Skeletal muscle satellite cell (primary cell): ENCODE data around the gene SPATA25.

Experiments used
- H3K27me3 ChIP-seq: 2 replicates; pipeline ENCODE4 v1.7.0; 2013; ENCODE audit warnings: low read length; ENCODE audit not compliant: control insufficient read depth, insufficient read depth
- H3K36me3 ChIP-seq: 2 replicates; pipeline ENCODE4 v1.7.0; 2013; ENCODE audit warnings: mild to moderate bottlenecking, control low read depth, low read length; ENCODE audit not compliant: insufficient read depth
- H3K4me1 ChIP-seq: 2 replicates; pipeline ENCODE4 v1.7.0; 2013; ENCODE audit warnings: low read length; ENCODE audit not compliant: control insufficient read depth, insufficient read depth
- H3K4me2 ChIP-seq: 2 replicates; pipeline ENCODE4 v1.7.0; 2013; ENCODE audit warnings: mild to moderate bottlenecking, low read length
- H3K4me3 ChIP-seq: 2 replicates; pipeline ENCODE4 v1.7.0; 2013; ENCODE audit warnings: low read length
- H3K9ac ChIP-seq: 2 replicates; pipeline ENCODE4 v1.7.0; 2013; ENCODE audit warnings: mild to moderate bottlenecking, low read depth, low read length, moderate library complexity
- H3K9me3 ChIP-seq: replicated peaks from 2 replicates; pipeline ENCODE4 v1.7.0; 2013; ENCODE audit warnings: mild to moderate bottlenecking, control low read depth, low read length

Gene SPATA25

DNA sequence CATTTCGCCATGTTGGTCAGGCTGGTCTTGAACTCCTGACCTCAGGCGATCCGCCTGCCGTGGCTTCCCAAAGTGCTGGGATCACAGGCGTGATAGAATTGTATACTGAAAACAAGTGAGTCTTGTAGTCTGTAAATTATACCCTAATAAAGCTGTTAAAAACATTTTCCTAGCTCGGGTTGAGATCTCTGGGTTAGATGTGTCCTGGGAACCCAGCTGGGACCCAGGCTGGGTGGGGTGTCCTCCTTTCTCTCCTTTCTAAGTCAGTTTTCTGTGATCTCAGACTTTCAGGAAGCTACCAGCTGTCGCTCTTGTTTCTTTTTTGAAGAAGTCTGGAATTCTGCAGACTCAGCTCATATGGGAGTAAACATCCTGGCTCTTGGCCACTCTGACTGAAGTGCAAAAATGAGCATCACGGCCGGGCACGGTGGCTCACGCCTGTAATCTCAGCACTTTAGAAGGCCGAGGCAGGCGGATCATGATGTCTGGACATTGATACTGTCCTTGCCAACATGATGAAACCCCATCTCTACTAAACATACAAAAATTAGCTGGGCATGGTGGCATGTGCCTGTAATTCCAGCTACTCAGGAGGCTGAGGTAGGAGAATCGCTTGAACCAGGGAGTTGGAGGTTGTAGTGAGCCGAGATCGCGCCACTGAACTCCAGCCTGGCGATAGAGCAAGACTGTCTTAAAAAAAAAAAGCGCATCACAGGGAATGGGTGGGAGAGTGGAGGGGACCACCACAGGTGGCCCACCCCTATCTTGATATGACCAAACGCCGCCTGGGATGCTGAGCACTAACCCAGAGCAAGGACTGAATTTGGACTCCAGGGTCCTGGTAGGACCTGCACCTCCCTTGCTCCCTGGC lies 37.2 kb upstream of the SPATA25 start:
- Histone ChIP-seq H3K27me3 (no peaks in the 10 kb centered on the region), H3K9me3 (no peaks in the 10 kb centered on the region), H3K36me3 (no peaks in the 10 kb centered on the region), H3K9ac (peak overlapping the region; percentile 10), H3K4me2 (peak overlapping the region; percentile 32), H3K4me3 (no peak overlapping the region), H3K4me1 (peaks cover 19% of the 10 kb centered on the region)

DNA sequence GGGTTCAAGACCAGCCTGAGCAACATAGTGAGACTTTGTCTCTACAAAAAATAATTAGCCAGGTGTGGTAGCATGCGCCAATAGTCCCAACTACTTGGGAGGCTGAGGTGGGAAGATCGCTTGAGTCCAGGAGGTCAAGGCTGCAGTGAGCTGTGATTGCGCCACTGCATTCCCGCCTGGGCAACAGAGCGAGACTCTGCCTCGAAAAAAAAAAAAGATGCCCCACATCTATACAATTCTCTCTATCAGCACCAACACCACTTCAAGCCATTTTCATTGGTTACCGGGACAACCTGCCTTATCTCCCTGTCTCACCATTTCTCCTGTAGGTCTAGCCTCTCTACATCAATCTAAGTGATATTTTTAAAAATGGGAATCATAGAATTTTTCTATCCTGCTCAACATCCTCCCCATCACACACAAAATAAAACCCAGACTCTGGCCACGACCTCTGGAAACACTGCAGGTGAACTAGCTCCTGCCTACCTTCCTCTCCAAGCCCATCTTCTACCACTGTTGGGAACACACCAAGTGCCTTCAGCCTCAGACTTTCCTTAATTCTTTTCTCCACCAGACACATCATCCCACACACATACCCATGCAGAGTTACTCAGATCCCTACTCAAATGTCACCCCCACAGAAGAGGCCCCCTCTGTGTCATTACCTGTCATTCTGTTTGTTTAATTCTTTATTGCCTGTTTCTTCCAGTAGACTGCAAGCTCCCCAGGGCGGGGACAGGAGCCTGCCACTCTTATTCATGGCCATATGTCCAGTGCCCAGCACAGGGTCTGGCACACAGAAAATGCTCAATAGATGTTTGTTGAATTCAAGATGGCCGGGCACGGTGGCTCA lies 34.1 kb upstream of the SPATA25 start:
- Histone ChIP-seq H3K4me3 (no peak overlapping the region), H3K9me3 (no peaks in the 10 kb centered on the region), H3K4me1 (peaks cover 33% of the 10 kb centered on the region), H3K4me2 (no peak overlapping the region), H3K9ac (no peak overlapping the region), H3K27me3 (no peaks in the 10 kb centered on the region), H3K36me3 (no peaks in the 10 kb centered on the region)

DNA sequence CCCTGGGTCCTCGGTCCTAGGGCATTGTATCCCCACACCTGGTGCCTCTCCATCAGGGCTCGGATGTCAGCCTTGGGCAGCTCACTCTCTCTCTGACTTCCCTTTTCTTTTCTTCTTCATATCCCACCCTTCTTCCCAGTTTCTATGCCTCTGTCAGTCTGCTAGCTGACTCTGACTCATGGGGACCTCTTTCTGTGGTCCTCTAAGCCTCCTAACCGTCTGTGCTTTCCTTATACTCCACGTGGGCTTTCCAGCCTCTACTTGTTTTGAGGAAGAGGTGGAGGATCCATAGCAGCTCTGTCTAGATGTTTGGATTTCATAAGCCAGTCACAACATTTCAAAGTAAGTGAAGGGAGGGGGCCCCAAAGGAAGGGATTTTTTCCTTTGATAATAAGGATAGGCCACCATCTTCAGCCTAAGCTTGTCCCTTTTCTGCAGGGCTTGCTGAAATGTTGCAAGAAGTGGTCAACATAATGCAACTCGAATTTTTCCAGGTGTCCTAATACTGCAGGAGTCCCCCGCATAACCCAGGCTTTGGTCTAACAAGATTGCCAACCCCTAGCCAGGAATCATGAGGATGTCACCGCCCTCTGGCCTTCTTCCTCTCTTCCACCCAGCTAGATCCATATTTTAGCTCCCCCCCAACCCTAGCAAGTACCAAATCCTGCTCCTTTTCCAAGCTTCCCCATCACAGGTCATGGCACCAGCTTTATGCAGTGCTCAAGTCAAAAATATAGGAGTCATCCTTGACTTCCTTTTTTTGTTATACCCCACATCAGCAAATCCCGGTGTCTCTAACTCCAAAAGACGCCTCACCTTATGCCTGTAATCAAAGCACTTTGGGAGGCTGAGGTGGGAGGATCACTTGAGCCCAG lies 33.3 kb upstream of the SPATA25 start:
- no peak overlapping the region for H3K9ac ChIP-seq
- H3K4me2 ChIP-seq, result peak overlapping the region; percentile 25
- H3K9me3 ChIP-seq, result no peaks in the 10 kb centered on the region
- no peaks in the 10 kb centered on the region for H3K27me3 ChIP-seq
- H3K4me1 ChIP-seq, result peaks cover 33% of the 10 kb centered on the region
- H3K36me3 ChIP-seq, result no peaks in the 10 kb centered on the region
- no peak overlapping the region for H3K4me3 ChIP-seq

DNA sequence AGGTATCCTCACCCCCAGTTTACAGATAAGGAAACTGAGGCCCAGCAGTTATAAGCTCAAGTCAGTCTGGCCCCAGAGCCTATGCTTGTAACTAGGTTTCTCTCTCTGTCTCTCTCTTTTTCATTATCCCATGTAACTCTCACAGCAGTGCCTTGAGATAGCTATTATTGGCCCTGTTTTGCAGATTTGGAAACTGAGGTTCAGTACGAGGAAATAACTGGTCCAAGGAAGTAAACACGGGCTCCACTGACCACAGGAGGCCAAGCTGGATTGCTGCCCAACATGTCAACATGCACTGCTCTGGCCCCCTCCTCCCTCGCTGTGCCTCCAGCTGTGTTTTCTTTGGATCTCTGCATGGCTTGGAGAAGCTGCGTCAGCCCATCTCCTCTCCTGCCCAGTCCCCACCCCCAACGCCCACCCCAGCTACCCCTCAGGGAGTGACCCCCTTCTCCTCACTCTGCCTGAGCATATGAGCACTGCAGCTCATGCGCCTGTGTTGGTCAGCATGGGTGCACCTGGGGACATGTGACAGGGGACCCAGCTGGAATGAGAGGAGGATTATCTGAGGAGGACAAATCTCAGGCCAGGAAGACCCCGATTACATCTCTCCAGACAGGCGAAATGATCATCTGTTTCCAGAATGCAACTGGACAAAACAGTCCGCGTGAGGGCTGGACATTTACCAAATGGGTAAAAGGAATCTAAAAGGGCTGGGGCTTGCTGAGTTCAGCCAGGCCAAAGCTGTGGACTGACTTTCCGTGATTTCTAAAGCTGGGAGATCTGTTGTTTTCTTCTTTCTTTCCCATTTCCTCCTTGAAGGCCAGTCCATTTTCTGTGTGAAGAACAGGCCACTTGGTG lies 32.3 kb upstream of the SPATA25 start:
- H3K4me1 ChIP-seq, result peaks cover 33% of the 10 kb centered on the region
- H3K4me2 ChIP-seq, result peak overlapping the region; percentile 25
- H3K9ac ChIP-seq, result no peak overlapping the region
- no peaks in the 10 kb centered on the region for H3K36me3 ChIP-seq
- H3K27me3 ChIP-seq, result no peaks in the 10 kb centered on the region
- H3K9me3 ChIP-seq, result no peaks in the 10 kb centered on the region
- H3K4me3 ChIP-seq, result no peak overlapping the region

DNA sequence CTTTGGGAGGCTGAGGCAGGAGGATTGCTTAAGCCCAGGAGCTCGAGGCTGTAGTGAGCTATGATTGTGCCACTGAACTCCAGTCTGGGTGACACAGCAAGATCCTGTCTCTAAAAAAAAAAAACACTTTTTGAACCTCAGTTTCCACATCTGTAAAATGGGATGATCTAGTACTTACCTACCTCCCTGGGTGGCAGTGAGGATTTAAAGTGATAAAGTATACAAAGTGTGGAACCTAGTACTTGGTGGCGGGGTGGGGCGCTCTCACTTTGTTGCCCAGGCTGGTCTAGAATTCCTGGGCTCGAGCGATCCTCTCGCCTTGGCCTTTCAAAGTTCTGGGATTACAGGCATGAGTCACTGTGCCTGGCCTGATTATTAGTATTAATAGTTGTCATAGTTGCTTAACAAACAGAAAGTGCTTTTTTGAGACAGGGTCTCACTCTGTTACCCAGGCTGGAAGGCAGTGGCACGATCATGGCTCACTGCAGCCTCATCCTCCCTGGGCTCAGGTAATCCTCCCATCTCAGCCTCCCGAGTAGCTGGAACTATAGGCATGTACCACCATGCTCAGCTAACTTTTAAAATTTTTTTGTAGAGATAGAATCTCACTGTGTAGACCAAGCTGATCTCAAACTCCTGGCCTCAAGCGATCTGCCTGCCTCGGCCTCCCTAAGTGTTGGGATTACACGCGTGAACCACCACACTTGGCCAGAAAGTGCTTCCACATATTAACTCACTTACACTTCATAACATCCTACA lies 31.5 kb upstream of the SPATA25 start:
- no peak overlapping the region for H3K9ac ChIP-seq
- H3K36me3 ChIP-seq, result no peaks in the 10 kb centered on the region
- peak overlapping the region; percentile 24 for H3K4me2 ChIP-seq
- H3K27me3 ChIP-seq, result no peaks in the 10 kb centered on the region
- H3K4me1 ChIP-seq, result peaks cover 26% of the 10 kb centered on the region
- H3K4me3 ChIP-seq, result no peak overlapping the region
- H3K9me3 ChIP-seq, result no peaks in the 10 kb centered on the region

DNA sequence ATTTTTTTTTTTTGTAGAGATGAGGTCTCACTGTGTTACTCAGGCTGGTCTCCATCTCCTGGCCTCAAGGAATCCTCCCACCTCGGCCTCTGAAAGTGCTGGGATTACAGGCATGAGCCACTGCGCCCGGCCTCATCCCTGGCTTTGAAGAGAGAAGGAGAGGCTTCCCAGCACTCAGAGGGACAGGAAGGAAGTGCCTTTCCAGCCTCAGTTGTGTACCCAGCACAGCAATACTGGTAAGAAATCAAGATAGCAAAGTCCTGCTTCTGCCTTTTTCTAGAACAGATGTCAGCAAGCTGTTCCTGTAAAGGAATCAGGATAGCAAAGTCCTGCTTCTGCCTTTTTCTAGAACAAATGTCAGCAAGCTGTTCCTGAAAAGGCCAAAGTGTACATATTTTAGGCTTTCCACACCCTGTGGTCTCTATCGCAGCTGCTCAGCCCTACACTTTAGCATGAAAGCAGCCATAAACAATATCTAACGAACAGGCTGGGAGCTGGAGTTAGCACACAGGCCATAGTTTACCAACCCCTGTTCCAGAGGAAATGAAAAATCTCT lies 30.8 kb upstream of the SPATA25 start:
- Histone ChIP-seq H3K4me1 (peaks cover 26% of the 10 kb centered on the region), H3K4me2 (no peak overlapping the region), H3K9ac (no peak overlapping the region), H3K9me3 (no peaks in the 10 kb centered on the region), H3K4me3 (no peak overlapping the region), H3K27me3 (no peaks in the 10 kb centered on the region), H3K36me3 (no peaks in the 10 kb centered on the region)

DNA sequence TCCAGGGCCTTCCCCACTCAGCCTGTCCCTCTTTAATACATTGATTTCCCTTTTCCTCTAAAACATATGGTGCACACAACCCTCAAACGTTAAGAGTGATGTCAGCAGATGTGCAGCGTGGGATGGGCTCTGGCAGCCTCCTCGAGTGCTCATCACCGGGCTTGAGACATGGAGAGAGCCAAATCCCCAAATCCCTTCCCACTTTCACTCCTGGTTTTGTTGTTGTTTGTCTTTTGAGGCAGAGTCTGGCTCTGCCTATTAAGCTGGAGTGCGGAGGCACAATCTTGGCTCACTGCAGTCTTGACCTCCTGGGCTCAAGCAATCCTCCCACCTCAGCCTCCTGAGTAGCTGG lies 30.3 kb upstream of the SPATA25 start:
- H3K9ac ChIP-seq, result no peak overlapping the region
- no peak overlapping the region for H3K4me2 ChIP-seq
- no peaks in the 10 kb centered on the region for H3K36me3 ChIP-seq
- no peak overlapping the region for H3K4me3 ChIP-seq
- no peaks in the 10 kb centered on the region for H3K27me3 ChIP-seq
- H3K9me3 ChIP-seq, result no peaks in the 10 kb centered on the region
- H3K4me1 ChIP-seq, result peaks cover 26% of the 10 kb centered on the region

DNA sequence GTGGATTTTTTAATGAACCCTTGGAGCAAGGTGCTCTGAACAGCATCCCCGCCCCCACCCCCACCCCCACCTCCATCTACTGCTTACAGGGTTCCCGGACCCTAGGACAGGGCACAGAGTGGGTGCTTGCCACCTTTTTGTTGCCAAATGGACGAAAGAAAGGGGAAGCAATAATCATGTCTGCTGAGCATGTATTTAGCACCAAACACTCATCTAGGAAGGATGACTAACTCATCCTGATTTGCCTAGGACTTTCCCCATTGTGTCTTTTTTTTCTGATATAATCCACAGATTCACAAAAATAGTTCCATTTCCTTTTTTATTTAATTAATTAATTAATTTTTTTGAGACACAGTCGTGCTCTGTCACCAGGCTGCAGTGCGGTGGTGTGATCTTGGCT lies 25.7 kb upstream of the SPATA25 start:
- H3K4me2 ChIP-seq, result no peak overlapping the region
- no peaks in the 10 kb centered on the region for H3K36me3 ChIP-seq
- no peak overlapping the region for H3K9ac ChIP-seq
- H3K9me3 ChIP-seq, result no peaks in the 10 kb centered on the region
- H3K27me3 ChIP-seq, result no peaks in the 10 kb centered on the region
- peaks cover 26% of the 10 kb centered on the region for H3K4me1 ChIP-seq
- no peak overlapping the region for H3K4me3 ChIP-seq

DNA sequence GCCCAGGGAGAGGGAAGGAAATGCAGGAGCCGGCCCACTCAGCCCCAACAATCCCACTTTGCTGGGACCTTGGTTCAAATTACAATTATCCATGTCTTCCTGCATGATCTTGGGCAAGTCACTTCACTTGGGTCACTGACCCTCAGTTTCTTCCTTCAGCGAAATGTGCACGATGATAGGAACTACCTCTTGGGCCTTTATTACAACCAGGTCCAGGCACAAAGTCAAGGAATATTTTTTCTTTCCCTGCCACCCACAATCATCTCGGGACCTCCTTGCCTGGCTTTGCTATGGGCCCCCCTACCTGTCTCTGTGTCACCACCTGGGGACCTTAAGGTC lies 24.9 kb upstream of the SPATA25 start:
- Histone ChIP-seq H3K4me3 (peak overlapping the region; percentile 61), H3K9ac (peak overlapping the region; percentile 37), H3K36me3 (no peaks in the 10 kb centered on the region), H3K4me1 (peaks cover 19% of the 10 kb centered on the region), H3K4me2 (peak overlapping the region; percentile 78), H3K27me3 (no peaks in the 10 kb centered on the region), H3K9me3 (no peaks in the 10 kb centered on the region)
